ENCODE data around the gene DRD1. TPM values are rescaled to one million over a fixed set of nuclear protein-coding genes. Genes with fewer than 3 reads are reported as not detected.

Gene DRD1
- total RNA-seq, 1 donor from 2014 or later: 0.54 TPM

GRCh38 chr5:175479125-175479881, 35.3 kb upstream of the DRD1 start:
- no peaks in the 10 kb centered on the region for H3K9me3 Mint-ChIP-seq
- TF ChIP-seq CTCF (IDR thresholded peaks at IDR 0.05; ENCODE audit: unreplicated experiment): no peak
- no peaks in the 10 kb centered on the region for H3K27me3 Mint-ChIP-seq (ENCODE audit: low read depth)
- no peak for DNase-seq (ENCODE audit: low spot score in 2 of 2, unreplicated experiment in 2 of 2)
- H3K4me3 Mint-ChIP-seq: peak overlapping the region; percentile 89
- peaks cover 17% of the 10 kb centered on the region for H3K36me3 Mint-ChIP-seq
- H3K27ac Mint-ChIP-seq: peak overlapping the region; percentile 85
- H3K4me1 Mint-ChIP-seq: peaks cover 37% of the 10 kb centered on the region

- DNase-seq (ENCODE audit: low spot score in 2 of 2, unreplicated experiment in 2 of 2): peak; percentile 65 to 79
- peak within 1 kb of the TSS; percentile 89 for H3K4me3 Mint-ChIP-seq
- no peak for TF ChIP-seq CTCF (IDR thresholded peaks at IDR 0.05; ENCODE audit: unreplicated experiment)
- peaks cover 32% of the 10 kb centered on the region for H3K4me1 Mint-ChIP-seq
- no peaks in the 10 kb centered on the region for H3K27me3 Mint-ChIP-seq (ENCODE audit: low read depth)
- no peaks in the 10 kb centered on the region for H3K9me3 Mint-ChIP-seq
- peak within 1 kb of the TSS; percentile 85 for H3K27ac Mint-ChIP-seq
- H3K36me3 Mint-ChIP-seq: peaks cover 11% of the 10 kb centered on the region
Measured at GRCh38 chr5:175478384-175479124, 34.6 kb upstream of the DRD1 start, which contains the start of gene SFXN1. Gene SFXN1 (plus strand): TSS chr5:175478560. CDS start chr5:175492104, 13,544 bp downstream.

- Mint-ChIP-seq H3K9me3 (no peaks in the 10 kb centered on the region), H3K27ac (no peak overlapping the region), H3K4me1 (peaks cover 26% of the 10 kb centered on the region), H3K4me3 (peak overlapping the region; percentile 71), H3K27me3 (ENCODE audit: low read depth) (no peaks in the 10 kb centered on the region), H3K36me3 (peaks cover 11% of the 10 kb centered on the region)
- TF ChIP-seq CTCF (IDR thresholded peaks at IDR 0.05; ENCODE audit: unreplicated experiment): no peak
- no peak for DNase-seq (ENCODE audit: low spot score in 2 of 2, unreplicated experiment in 2 of 2)
Measured at GRCh38 chr5:175478008-175478383, 34.0 kb upstream of the DRD1 start.

DNA sequence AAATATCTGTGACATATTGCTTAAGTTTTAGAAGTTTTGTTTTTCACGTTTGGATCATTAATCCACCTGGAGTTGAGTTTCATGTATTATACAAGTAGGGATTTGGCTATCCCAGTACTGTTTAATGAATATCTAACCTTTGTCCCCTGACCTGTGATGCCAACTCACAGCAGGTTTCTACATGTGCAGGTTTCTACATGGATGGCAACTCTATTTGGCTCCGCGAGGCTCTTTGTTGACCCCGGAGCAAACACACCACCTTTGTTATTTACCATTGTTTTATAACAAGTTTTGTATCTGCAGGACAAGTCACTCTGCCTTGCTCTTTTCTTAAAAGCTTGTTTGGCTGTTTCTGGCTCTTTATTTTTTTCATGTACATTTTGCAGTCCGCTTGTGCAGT, 33.5 kb upstream of the DRD1 start:
- peaks cover 11% of the 10 kb centered on the region for H3K36me3 Mint-ChIP-seq
- H3K27ac Mint-ChIP-seq: no peak overlapping the region
- peak overlapping the region; percentile 71 for H3K4me3 Mint-ChIP-seq
- no peaks in the 10 kb centered on the region for H3K9me3 Mint-ChIP-seq
- TF ChIP-seq CTCF (IDR thresholded peaks at IDR 0.05; ENCODE audit: unreplicated experiment): no peak
- peaks cover 24% of the 10 kb centered on the region for H3K4me1 Mint-ChIP-seq
- no peaks in the 10 kb centered on the region for H3K27me3 Mint-ChIP-seq (ENCODE audit: low read depth)
- no peak for DNase-seq (ENCODE audit: low spot score in 2 of 2, unreplicated experiment in 2 of 2)

DNA sequence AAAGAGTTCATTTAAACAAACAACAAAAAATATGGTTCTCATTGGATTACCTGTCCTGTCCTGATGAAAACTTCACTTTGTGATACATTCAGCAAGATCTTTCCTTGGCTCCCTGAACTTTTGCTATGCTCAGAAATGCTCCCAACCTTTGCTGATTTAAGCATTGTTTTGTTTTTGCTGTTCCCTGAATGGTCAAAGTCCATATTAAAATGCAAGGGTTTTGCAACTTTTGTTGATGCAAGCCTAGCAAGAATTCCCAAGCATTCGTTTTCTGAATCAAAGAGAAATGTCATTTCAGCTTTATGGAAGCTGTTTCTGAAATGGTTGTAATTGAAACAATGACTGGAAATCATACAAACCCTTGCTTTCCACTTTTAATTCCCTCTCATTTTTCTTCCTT, 31.3 kb upstream of the DRD1 start:
- peaks cover 17% of the 10 kb centered on the region for H3K4me1 Mint-ChIP-seq
- H3K36me3 Mint-ChIP-seq: no peaks in the 10 kb centered on the region
- no peaks in the 10 kb centered on the region for H3K9me3 Mint-ChIP-seq
- H3K27ac Mint-ChIP-seq: no peak overlapping the region
- TF ChIP-seq CTCF (IDR thresholded peaks at IDR 0.05; ENCODE audit: unreplicated experiment): no peak
- no peaks in the 10 kb centered on the region for H3K27me3 Mint-ChIP-seq (ENCODE audit: low read depth)
- no peak for DNase-seq (ENCODE audit: low spot score in 2 of 2, unreplicated experiment in 2 of 2)
- H3K4me3 Mint-ChIP-seq: no peak overlapping the region

All from mesothelial cell of epicardium (in vitro differentiated cells).